Adrenal gland (tissue), 5 donors: Measurements from ENCODE around the gene ATR.

Experiments used
- CTCF ChIP-seq, 6 experiments: fragments of 450-650 bp in 4 of 6; fragments of 200-600 bp in 2 of 6; sonication (generic) in 1 of 6; IDR thresholded peaks; 1 replicate in 5 of 6; 2 replicates in 1 of 6; pipeline versions ENCODE4 v1.5.1 to v1.8.0; 2016 to 2021; ENCODE audit warnings: antibody characterized with exemption in 6 of 6, mild to moderate bottlenecking in 2 of 6, moderate library complexity in 1 of 6
- POLR2A ChIP-seq, 2 donors: fragments of 450-650 bp; IDR thresholded peaks; one replicate each; pipeline ENCODE4 v1.6.1; 2017; ENCODE audit warnings: antibody characterized with exemption in 2 of 2, mild to moderate bottlenecking in 2 of 2, moderate library complexity in 1 of 2
- donor health status: DM: no; HTN: no; CAD: no.

GRCh38 chr3:142560118-142560517 lies 18.4 kb downstream of the ATR start:
- no peak for TF ChIP-seq CTCF (IDR thresholded peaks at IDR 0.05)
- TF ChIP-seq POLR2A (IDR thresholded peaks at IDR 0.05) = no peak
